HCT116 (cell line): ENCODE measurements around the gene KCTD10. TPM values are rescaled to one million over a fixed set of nuclear protein-coding genes. Genes with fewer than 3 reads are reported as not detected.

Experiments used
- ATAC-seq: fragments of 200-7000 bp; cut with Tn5 transposase; 2 replicates; pipeline ENCODE4 v1.9.1; 2020; ENCODE audit warnings: mild to moderate bottlenecking, moderate library complexity
- BruUV-seq: library from RNA; stranded (reverse); fragments of 400-500 nt; replicated peaks from 2 replicates; lab custom pipeline; 2021; lab: Mats Ljungman, UMichigan
- CTCF ChIA-PET: fragments of 300-600 bp; sonication (Branson Sonifier 250); formaldehyde crosslinking; loops from one replicate; lab custom pipeline; 2021; ENCODE audit warnings: antibody characterized with exemption; lab: Charles Lee
- POLR2A ChIA-PET: fragments of 300-600, 350-600 bp; sonication (Branson Sonifier 250); formaldehyde crosslinking; loops from one replicate; lab custom pipeline; 2021; ENCODE audit warnings: antibody characterized with exemption; lab: Charles Lee
- RAD21 ChIA-PET, 2 experiments: fragments of 300-600 bp; sonication (Branson Sonifier 250); formaldehyde crosslinking; loops; one replicate each; lab custom pipeline; 2023; ENCODE audit warnings: low total read pairs in 2 of 2; ENCODE audit not compliant: uncharacterized antibody in 2 of 2, unreplicated experiment in 2 of 2, low non-redundant PET in 1 of 2; lab: Charles Lee
- DNase-seq: peaks from one replicate; pipeline ENCODE4 v3.0.0-alpha.2; 2010; ENCODE audit warnings: low read depth, low spot score
- H2AFZ ChIP-seq: fragments of 200-600 bp; shearing (Covaris generic), sonication (generic); 2 replicates; pipeline ENCODE4 v1.6.1; 2017; ENCODE audit warnings: low read depth, mixed run types, mixed read lengths, antibody characterized with exemption, low read length; ENCODE audit not compliant: poor library complexity, severe bottlenecking
- H3K27ac ChIP-seq: 2 replicates; pipeline ENCODE4 v1.5.1; 2012; ENCODE audit warnings: low read depth, low read length
- H3K27me3 ChIP-seq: fragments of 200-600 bp; sonication (generic); 2 replicates; pipeline ENCODE4 v1.6.1; 2016; ENCODE audit warnings: mixed run types, low read length, mixed read lengths; ENCODE audit not compliant: insufficient read depth
- H3K36me3 ChIP-seq, 2 experiments: fragments of 200-500 bp in 1 of 2; fragments of 200-600 bp in 1 of 2; sonication (Bioruptor generic) in 1 of 2; sonication (generic) in 1 of 2; 2 replicates each; pipeline versions ENCODE4 v1.5.1 to v1.6.1; 2014 to 2016; ENCODE audit warnings: low read length in 2 of 2, inconsistent platforms in 1 of 2, mixed read lengths in 1 of 2, mixed run types in 1 of 2; ENCODE audit not compliant: insufficient read depth in 2 of 2, control insufficient read depth in 1 of 2
- H3K4me1 ChIP-seq, 2 experiments: fragments of 200-600 bp in 1 of 2; sonication (generic) in 1 of 2; 2 replicates each; pipeline versions ENCODE4 v1.5.1 to v1.6.1; 2012 to 2017; ENCODE audit warnings: low read length in 2 of 2, inconsistent platforms in 1 of 2, mild to moderate bottlenecking in 1 of 2, mixed read lengths in 1 of 2, mixed run types in 1 of 2, moderate library complexity in 1 of 2; ENCODE audit not compliant: insufficient read depth in 2 of 2, control insufficient read depth in 1 of 2
- H3K4me2 ChIP-seq: fragments of 200-600 bp; sonication (generic); 2 replicates; pipeline ENCODE4 v1.6.1; 2017; ENCODE audit warnings: mixed run types, low read length, mixed read lengths
- H3K4me3 ChIP-seq, 2 experiments: fragments of 200-600 bp in 1 of 2; sonication (generic) in 1 of 2; replicated peaks in 1 of 2; 2 replicates each; pipeline ENCODE4 v1.5.1; 2011 to 2016; ENCODE audit warnings: low read length in 2 of 2, control low read depth in 1 of 2, low read depth in 1 of 2, mild to moderate bottlenecking in 1 of 2, mixed read lengths in 1 of 2, mixed run types in 1 of 2
- H3K79me2 ChIP-seq: fragments of 200-600 bp; sonication (generic); 2 replicates; pipeline ENCODE4 v1.6.1; 2017; ENCODE audit warnings: mild to moderate bottlenecking, mixed run types, low read length, moderate library complexity, mixed read lengths; ENCODE audit not compliant: insufficient read depth
- H3K9ac ChIP-seq: fragments of 200-600 bp; sonication (generic); 2 replicates; pipeline ENCODE4 v1.6.1; 2016; ENCODE audit warnings: low read length, mixed read lengths
- H3K9me2 ChIP-seq: fragments of 200-600 bp; sonication (generic), shearing (Covaris generic); 2 replicates; pipeline ENCODE4 v1.6.1; 2017; ENCODE audit warnings: mixed run types, mild to moderate bottlenecking, moderate library complexity; ENCODE audit not compliant: insufficient read depth
- H3K9me3 ChIP-seq, 2 experiments: fragments of 200-500 bp in 1 of 2; fragments of 200-600 bp in 1 of 2; sonication (Bioruptor generic) in 1 of 2; sonication (generic) in 1 of 2; 2 replicates each; pipeline ENCODE4 v1.6.1; 2014 to 2017; ENCODE audit warnings: low read length in 2 of 2, mixed read lengths in 2 of 2, inconsistent platforms in 1 of 2, low read depth in 1 of 2, mild to moderate bottlenecking in 1 of 2, mixed run types in 1 of 2, moderate library complexity in 1 of 2; ENCODE audit not compliant: control insufficient read depth in 1 of 2, insufficient read depth in 1 of 2
- H4K20me1 ChIP-seq: fragments of 200-600 bp; sonication (generic), shearing (Covaris generic); 2 replicates; pipeline ENCODE4 v1.6.1; 2017; ENCODE audit warnings: mixed run types, mild to moderate bottlenecking, moderate library complexity; ENCODE audit not compliant: insufficient read depth
- ATF3 ChIP-seq: IDR thresholded peaks from 2 replicates; pipeline ENCODE4 v1.6.1; 2012
- CTCF ChIP-seq, 3 experiments: fragments of 200-600 bp in 1 of 3; sonication (generic) in 1 of 3; IDR thresholded peaks in 2 of 3; conservative IDR thresholded peaks in 1 of 3; 2 replicates each; pipeline ENCODE4 v1.5.1; 2012 to 2017; ENCODE audit warnings: low read depth in 2 of 3, low read length in 2 of 3, antibody characterized with exemption in 1 of 3, borderline replicate concordance in 1 of 3, control low read depth in 1 of 3, mild to moderate bottlenecking in 1 of 3, mixed read lengths in 1 of 3, mixed run types in 1 of 3, moderate library complexity in 1 of 3; ENCODE audit not compliant: insufficient read depth in 1 of 3
- ELF1 ChIP-seq: IDR thresholded peaks from 2 replicates; pipeline ENCODE4 v1.6.1; 2012; ENCODE audit warnings: low read depth, borderline replicate concordance
- RAD21 ChIP-seq: IDR thresholded peaks from 2 replicates; pipeline ENCODE4 v1.6.1; 2012; ENCODE audit warnings: low read depth, mild to moderate bottlenecking
- TCF7L2 ChIP-seq: IDR thresholded peaks from 2 replicates; pipeline ENCODE4 v1.7.0; 2011; ENCODE audit warnings: borderline replicate concordance, inconsistent platforms; ENCODE audit not compliant: insufficient read depth, insufficient read length; ENCODE audit errors: extremely low read depth
- intact Hi-C: fragments of 100-400 bp; cut with micrococcal nuclease; formaldehyde crosslinking; loops from 2 replicates; pipeline ENCODE4 v1.10.0; 2022
- total RNA-seq: library from RNA; stranded (reverse); gene quantifications from one replicate; pipeline ENCODE4 v1.2.1, GENCODE V29; 2021; ENCODE audit not compliant: unreplicated experiment

KCTD10 gene
- total RNA-seq, 1 experiment from 2014 or later: 34.7 TPM

GRCh38 chr12:109432842-109433304, 44.2 kb downstream of the KCTD10 start:
- no TSS peak for BruUV-seq
- DNase-seq (peak; percentile 84), ATAC-seq (peak; percentile 86)
- RAD21 ChIA-PET: interaction anchor here (0.6 to 1.9 kb wide), 3 partner anchors 30 to 413 kb away, joined by 3 to 4 read pairs (median 3); no protein-coding TSS in a partner anchor
- peak overlapping the region; percentile 34 for H3K4me2 ChIP-seq
- peaks cover 0 to 5% of the 10 kb centered on the region in 2 experiments; a peak in 1 of 4 replicates for H3K9me3 ChIP-seq
- no peak overlapping the region for H3K9ac ChIP-seq
- H3K79me2 ChIP-seq: no peaks in the 10 kb centered on the region
- CTCF ChIA-PET: interaction anchor here (0.9 to 2.6 kb wide), 18 partner anchors 11 to 412 kb away, joined by 3 to 19 read pairs (median 4); partner anchors contain the start of genes FOXN4, MMAB and MVK
- TF ChIP-seq ATF3 (no peak), ELF1 (no peak), TCF7L2 (peak; percentile 14), CTCF (IDR thresholded peaks at IDR 0.05 in 2 of 3, conservative IDR thresholded peaks at IDR 0.05 in 1 of 3; ENCODE audit: borderline replicate concordance in 1 of 3, insufficient read depth in 1 of 3, low read depth in 2 of 3, low read length in 2 of 3) (peak; percentile 61 to 97 (median 92)), RAD21 (peak; percentile 62)
- H3K9me2 ChIP-seq: no peaks in the 10 kb centered on the region
- no peak overlapping the region for H3K4me3 ChIP-seq
- no peaks in the 10 kb centered on the region for H3K27me3 ChIP-seq
- peak overlapping the region; percentile 55 for H2AFZ ChIP-seq
- no peaks in the 10 kb centered on the region for H3K36me3 ChIP-seq
- H3K4me1 ChIP-seq: peaks cover 0 to 11% of the 10 kb centered on the region in 2 experiments; a peak in 2 of 4 replicates
- no peak overlapping the region for H3K27ac ChIP-seq
- POLR2A ChIA-PET: no interaction called here
- intact Hi-C loops: loop anchor here (2.0 kb wide), 1 partner anchor 44 kb away; the partner anchor contains the start of genes KCTD10 and UBE3B
- H4K20me1 ChIP-seq: no peaks in the 10 kb centered on the region
